ENCODE measurements around the gene CDO1.

CDO1 gene

GRCh38 chr5:115775999-115776398 is 40.5 kb downstream of the CDO1 start:
- ATAC-seq: no peak
- TF ChIP-seq GLIS3 (CRISPR knock-in tag; IDR thresholded peaks at IDR 0.05) (no peak), SNAI2 (CRISPR knock-in tag; IDR thresholded peaks at IDR 0.05) (no peak), OSR1 (CRISPR knock-in tag; IDR thresholded peaks at IDR 0.05) (no peak), ZFP30 (CRISPR knock-in tag; IDR thresholded peaks at IDR 0.05) (no peak)

DNA sequence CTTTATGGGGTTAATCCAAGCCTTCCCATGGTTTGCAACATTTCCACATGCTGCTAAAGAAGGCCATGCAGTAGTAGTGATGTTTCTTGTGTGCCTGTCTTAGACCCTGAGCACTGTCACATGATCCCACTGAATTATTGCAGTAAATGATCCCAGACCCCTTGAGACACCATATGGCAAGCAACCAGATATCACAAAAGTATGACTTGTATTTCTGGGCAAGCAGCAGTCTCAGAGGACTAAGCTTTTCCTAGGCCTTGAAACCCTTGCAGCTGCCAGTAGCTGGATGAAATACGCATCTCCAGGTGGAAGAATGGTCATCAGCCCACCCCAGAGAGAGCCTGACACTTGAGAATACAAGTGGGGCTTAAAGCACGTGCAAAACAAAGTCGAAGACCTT is 41.8 kb downstream of the CDO1 start:
- ATAC-seq: no peak
- TF ChIP-seq BACH2 (CRISPR knock-in tag; IDR thresholded peaks at IDR 0.05; ENCODE audit: borderline replicate concordance) (no peak), ZC3H10 (CRISPR knock-in tag; IDR thresholded peaks at IDR 0.05) (no peak), ESRRG (CRISPR knock-in tag; IDR thresholded peaks at IDR 0.05) (no peak), PPARA (CRISPR knock-in tag; IDR thresholded peaks at IDR 0.05; ENCODE audit: borderline replicate concordance) (no peak), PATZ1 (CRISPR knock-in tag; IDR thresholded peaks at IDR 0.05; ENCODE audit: borderline replicate concordance) (no peak)

- ATAC-seq: no peak
- TF ChIP-seq ESRRG (CRISPR knock-in tag; IDR thresholded peaks at IDR 0.05) (no peak), BACH2 (CRISPR knock-in tag; IDR thresholded peaks at IDR 0.05; ENCODE audit: borderline replicate concordance) (no peak), CSRNP3 (CRISPR knock-in tag; IDR thresholded peaks at IDR 0.05) (no peak), ISL1 (CRISPR knock-in tag; IDR thresholded peaks at IDR 0.05) (no peak), GLIS3 (CRISPR knock-in tag; IDR thresholded peaks at IDR 0.05) (no peak)
These were observed 43.6 kb downstream of the CDO1 start for GRCh38 chr5:115772731-115773475.

- TF ChIP-seq PPARA (CRISPR knock-in tag; IDR thresholded peaks at IDR 0.05; ENCODE audit: borderline replicate concordance): no peak
- no peak for TF ChIP-seq ZC3H10 (CRISPR knock-in tag; IDR thresholded peaks at IDR 0.05)
- no peak for TF ChIP-seq ESRRG (CRISPR knock-in tag; IDR thresholded peaks at IDR 0.05)
- no peak for TF ChIP-seq ZFP3 (CRISPR knock-in tag; IDR thresholded peaks at IDR 0.05)
- TF ChIP-seq ZNF70 (CRISPR knock-in tag; IDR thresholded peaks at IDR 0.05): no peak
- no peak for TF ChIP-seq ZNF8 (CRISPR knock-in tag; IDR thresholded peaks at IDR 0.05)
- TF ChIP-seq TCF4 (CRISPR knock-in tag; IDR thresholded peaks at IDR 0.05; ENCODE audit: borderline replicate concordance): no peak
- no peak for TF ChIP-seq ZNF565 (CRISPR knock-in tag; conservative IDR thresholded peaks at IDR 0.05; ENCODE audit: low read depth)
- TF ChIP-seq CREB5 (CRISPR knock-in tag; IDR thresholded peaks at IDR 0.05; ENCODE audit: low read depth): no peak
- TF ChIP-seq ISL1 (CRISPR knock-in tag; IDR thresholded peaks at IDR 0.05): no peak
- no peak for TF ChIP-seq GLIS3 (CRISPR knock-in tag; IDR thresholded peaks at IDR 0.05)
- no peak for TF ChIP-seq SNAI2 (CRISPR knock-in tag; IDR thresholded peaks at IDR 0.05)
- TF ChIP-seq TOX (CRISPR knock-in tag; IDR thresholded peaks at IDR 0.05; ENCODE audit: borderline replicate concordance): no peak
- TF ChIP-seq ZFP30 (CRISPR knock-in tag; IDR thresholded peaks at IDR 0.05): no peak
- no peak for TF ChIP-seq TSHZ2 (CRISPR knock-in tag; IDR thresholded peaks at IDR 0.05)
- TF ChIP-seq OSR1 (CRISPR knock-in tag; IDR thresholded peaks at IDR 0.05): no peak
- TF ChIP-seq ARNTL (CRISPR knock-in tag; IDR thresholded peaks at IDR 0.05; ENCODE audit: borderline replicate concordance, low read depth): no peak
- TF ChIP-seq, protein P1, sequence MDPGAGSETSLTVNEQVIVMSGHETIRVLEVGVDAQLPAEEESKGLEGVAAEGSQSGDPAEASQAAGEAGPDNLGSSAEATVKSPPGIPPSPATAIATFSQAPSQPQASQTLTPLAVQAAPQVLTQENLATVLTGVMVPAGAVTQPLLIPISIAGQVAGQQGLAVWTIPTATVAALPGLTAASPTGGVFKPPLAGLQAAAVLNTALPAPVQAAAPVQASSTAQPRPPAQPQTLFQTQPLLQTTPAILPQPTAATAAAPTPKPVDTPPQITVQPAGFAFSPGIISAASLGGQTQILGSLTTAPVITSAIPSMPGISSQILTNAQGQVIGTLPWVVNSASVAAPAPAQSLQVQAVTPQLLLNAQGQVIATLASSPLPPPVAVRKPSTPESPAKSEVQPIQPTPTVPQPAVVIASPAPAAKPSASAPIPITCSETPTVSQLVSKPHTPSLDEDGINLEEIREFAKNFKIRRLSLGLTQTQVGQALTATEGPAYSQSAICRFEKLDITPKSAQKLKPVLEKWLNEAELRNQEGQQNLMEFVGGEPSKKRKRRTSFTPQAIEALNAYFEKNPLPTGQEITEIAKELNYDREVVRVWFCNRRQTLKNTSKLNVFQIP (CRISPR knock-in tag; IDR thresholded peaks at IDR 0.05; ENCODE audit: borderline replicate concordance, low read depth): no peak
- TF ChIP-seq PATZ1 (CRISPR knock-in tag; IDR thresholded peaks at IDR 0.05; ENCODE audit: borderline replicate concordance): no peak
- ATAC-seq: 0 out of 3 replicates have a peak, but pooled peaks have one; percentile 34
These were observed 46.0 kb downstream of the CDO1 start for GRCh38 chr5:115770466-115770865.

Measured in SK-N-SH treated with all-trans-retinoic acid at 6 μM for 48 hours (cell line).